ENCODE data around the gene CLIP2.
A peak's percentile ranks its signal among the peaks of the same experiment; 100 is the strongest.
"Not testable (repeated sequence)": the region's sequence is repeated elsewhere in the genome, so short reads cannot be mapped to it uniquely, and the experiment has no call there.

The CLIP2 gene
- 1.7 to 10.7 (median 4.8) reads per million in 3 experiments for total RNA-seq

GRCh38 chr7:74289018-74289658 lies at the start of gene CLIP2:
TSS of gene CLIP2 (plus strand) at chr7:74289407. CDS start at chr7:74317547, 28,140 bp downstream.
- DNase-seq, result peak; percentile 61

- DNase-seq, result no peak
These were observed 48.7 kb upstream of the CLIP2 start for GRCh38 chr7:74240482-74240881.

- no peak for DNase-seq
These were observed 47.1 kb upstream of the CLIP2 start for GRCh38 chr7:74242122-74242443.

- no peak for DNase-seq
These were observed 42.7 kb upstream of the CLIP2 start for GRCh38 chr7:74246497-74246896.

- DNase-seq, result no peak
These were observed 41.1 kb upstream of the CLIP2 start for GRCh38 chr7:74248156-74248555.

- not testable (repeated sequence) for DNase-seq
These were observed 40.1 kb upstream of the CLIP2 start for GRCh38 chr7:74249058-74249457.

GRCh38 chr7:74252893-74253292 lies 36.3 kb upstream of the CLIP2 start:
- DNase-seq, result no peak

GRCh38 chr7:74253331-74253730 lies 35.9 kb upstream of the CLIP2 start:
- no peak for DNase-seq

GRCh38 chr7:74253835-74254128 lies 35.4 kb upstream of the CLIP2 start:
- no peak for DNase-seq

GRCh38 chr7:74254129-74254857 lies 34.9 kb upstream of the CLIP2 start, which contains the start of gene RFC2:
TSS of gene RFC2 (minus strand) at chr7:74254399. CDS start at chr7:74254383, 16 bp downstream.
- DNase-seq, result peak; percentile 96

- no peak for DNase-seq
These were observed 34.3 kb upstream of the CLIP2 start for GRCh38 chr7:74254858-74255379.

- not testable (repeated sequence) for DNase-seq
These were observed 33.7 kb upstream of the CLIP2 start for GRCh38 chr7:74255461-74255860.

- no peak for DNase-seq
These were observed 32.5 kb upstream of the CLIP2 start for GRCh38 chr7:74256491-74257408.

GRCh38 chr7:74258639-74259038 lies 30.6 kb upstream of the CLIP2 start:
- DNase-seq, result no peak

- no peak for DNase-seq
These were observed 26.4 kb upstream of the CLIP2 start for GRCh38 chr7:74262639-74263398.

- no peak for DNase-seq
These were observed 25.6 kb upstream of the CLIP2 start for GRCh38 chr7:74263399-74264120.

GRCh38 chr7:74266191-74266963 lies 22.8 kb upstream of the CLIP2 start:
- DNase-seq, result no peak

GRCh38 chr7:74267756-74268565 lies 21.2 kb upstream of the CLIP2 start:
- no peak for DNase-seq

GRCh38 chr7:74269757-74270277 lies 19.4 kb upstream of the CLIP2 start:
- peak; percentile 52 for DNase-seq

- no peak for DNase-seq
These were observed 17.5 kb upstream of the CLIP2 start for GRCh38 chr7:74271742-74272141.
